PC-3 (cell line): ENCODE results near the gene FHAD1.

Experiments used
- EZH2 ChIP-seq: fragments of 300-600 bp; sonication (generic); IDR thresholded peaks from one replicate; pipeline ENCODE4 v1.6.1; 2017; ENCODE audit warnings: antibody characterized with exemption, mild to moderate bottlenecking, low read length; ENCODE audit not compliant: unreplicated experiment
- EZH2phosphoT487 ChIP-seq: fragments of 300-600 bp; sonication (generic); IDR thresholded peaks from 2 replicates; pipeline ENCODE4 v1.6.1; 2018; ENCODE audit warnings: mild to moderate bottlenecking, antibody characterized with exemption, low read length, borderline replicate concordance
- TF ChIP-seq, protein P1 (sequence below): fragments of 300-600 bp; sonication (generic); conservative IDR thresholded peaks from 2 replicates; pipeline ENCODE4 v1.5.1; 2017; ENCODE audit warnings: antibody characterized with exemption, low read depth, mild to moderate bottlenecking, low read length

DNA sequence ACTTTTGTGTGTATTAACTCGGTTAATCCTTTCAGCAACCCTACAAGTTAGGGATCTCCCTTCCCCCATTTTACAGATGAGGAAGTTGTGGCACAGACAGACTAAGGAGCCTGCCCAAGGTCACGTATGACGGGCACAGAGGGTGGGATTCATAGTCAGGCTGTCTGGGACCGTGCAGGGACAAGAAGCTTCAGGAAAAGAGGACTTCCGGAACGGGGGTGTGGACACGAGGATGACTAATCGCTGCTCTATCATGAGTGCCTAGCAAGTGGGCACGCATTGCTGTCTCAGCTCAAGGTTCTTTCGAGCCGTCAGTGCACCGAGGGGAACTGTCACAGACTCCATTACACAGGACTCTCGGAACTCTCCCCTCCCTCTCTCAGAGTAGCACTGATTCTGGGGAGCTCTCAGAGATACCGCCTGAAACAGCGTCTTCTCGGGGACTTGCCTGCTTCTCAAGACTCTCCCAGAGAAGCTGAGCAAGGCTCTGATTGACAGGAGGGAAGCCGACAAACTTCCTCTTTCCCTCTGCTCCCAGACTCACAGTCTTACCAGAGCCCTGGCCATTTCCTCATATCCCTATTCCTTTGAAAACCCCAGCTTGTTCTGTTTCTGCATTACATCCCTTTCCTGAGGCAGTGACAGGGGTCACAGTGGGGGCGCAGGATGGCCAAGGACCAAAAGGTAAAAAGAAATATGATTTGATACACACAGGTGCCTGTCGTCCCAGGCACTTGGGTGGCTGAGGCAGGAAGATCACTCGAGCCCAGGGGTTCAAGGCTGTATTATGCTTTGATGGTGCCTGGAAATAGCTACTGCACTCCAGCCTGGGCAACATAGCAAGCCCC lies 14.4 kb downstream of the FHAD1 start:
- TF ChIP-seq, protein P1, sequence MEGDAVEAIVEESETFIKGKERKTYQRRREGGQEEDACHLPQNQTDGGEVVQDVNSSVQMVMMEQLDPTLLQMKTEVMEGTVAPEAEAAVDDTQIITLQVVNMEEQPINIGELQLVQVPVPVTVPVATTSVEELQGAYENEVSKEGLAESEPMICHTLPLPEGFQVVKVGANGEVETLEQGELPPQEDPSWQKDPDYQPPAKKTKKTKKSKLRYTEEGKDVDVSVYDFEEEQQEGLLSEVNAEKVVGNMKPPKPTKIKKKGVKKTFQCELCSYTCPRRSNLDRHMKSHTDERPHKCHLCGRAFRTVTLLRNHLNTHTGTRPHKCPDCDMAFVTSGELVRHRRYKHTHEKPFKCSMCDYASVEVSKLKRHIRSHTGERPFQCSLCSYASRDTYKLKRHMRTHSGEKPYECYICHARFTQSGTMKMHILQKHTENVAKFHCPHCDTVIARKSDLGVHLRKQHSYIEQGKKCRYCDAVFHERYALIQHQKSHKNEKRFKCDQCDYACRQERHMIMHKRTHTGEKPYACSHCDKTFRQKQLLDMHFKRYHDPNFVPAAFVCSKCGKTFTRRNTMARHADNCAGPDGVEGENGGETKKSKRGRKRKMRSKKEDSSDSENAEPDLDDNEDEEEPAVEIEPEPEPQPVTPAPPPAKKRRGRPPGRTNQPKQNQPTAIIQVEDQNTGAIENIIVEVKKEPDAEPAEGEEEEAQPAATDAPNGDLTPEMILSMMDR: no peak
- TF ChIP-seq EZH2 (no peak), EZH2phosphoT487 (no peak)
